ENCODE results near the gene MET.
"Not testable (repeated sequence)": the region's sequence is repeated elsewhere in the genome, so short reads cannot be mapped to it uniquely, and the experiment has no call there.

GRCh38 chr7:116659248-116659647, 12.7 kb upstream of the MET start:
- TF ChIP-seq, protein P1, sequence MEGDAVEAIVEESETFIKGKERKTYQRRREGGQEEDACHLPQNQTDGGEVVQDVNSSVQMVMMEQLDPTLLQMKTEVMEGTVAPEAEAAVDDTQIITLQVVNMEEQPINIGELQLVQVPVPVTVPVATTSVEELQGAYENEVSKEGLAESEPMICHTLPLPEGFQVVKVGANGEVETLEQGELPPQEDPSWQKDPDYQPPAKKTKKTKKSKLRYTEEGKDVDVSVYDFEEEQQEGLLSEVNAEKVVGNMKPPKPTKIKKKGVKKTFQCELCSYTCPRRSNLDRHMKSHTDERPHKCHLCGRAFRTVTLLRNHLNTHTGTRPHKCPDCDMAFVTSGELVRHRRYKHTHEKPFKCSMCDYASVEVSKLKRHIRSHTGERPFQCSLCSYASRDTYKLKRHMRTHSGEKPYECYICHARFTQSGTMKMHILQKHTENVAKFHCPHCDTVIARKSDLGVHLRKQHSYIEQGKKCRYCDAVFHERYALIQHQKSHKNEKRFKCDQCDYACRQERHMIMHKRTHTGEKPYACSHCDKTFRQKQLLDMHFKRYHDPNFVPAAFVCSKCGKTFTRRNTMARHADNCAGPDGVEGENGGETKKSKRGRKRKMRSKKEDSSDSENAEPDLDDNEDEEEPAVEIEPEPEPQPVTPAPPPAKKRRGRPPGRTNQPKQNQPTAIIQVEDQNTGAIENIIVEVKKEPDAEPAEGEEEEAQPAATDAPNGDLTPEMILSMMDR (IDR thresholded peaks at IDR 0.05; ENCODE audit: poor library complexity, severe bottlenecking): not testable (repeated sequence)
- TF ChIP-seq EZH2 (IDR thresholded peaks at IDR 0.05; ENCODE audit: borderline replicate concordance, insufficient read depth, low read length, poor library complexity, severe bottlenecking): not testable (repeated sequence)
